Glomerular visceral epithelial cell (primary cell): ENCODE results near the gene UBE3D.
"Not testable (repeated sequence)": the region's sequence is repeated elsewhere in the genome, so short reads cannot be mapped to it uniquely, and the experiment has no call there.

ENCODE experiments used
- DNase-seq: peaks from one replicate; pipeline ENCODE4 v3.0.0-alpha.2; 2016; ENCODE audit errors: extremely low spot score

Gene UBE3D

GRCh38 chr6:82872185-82872584 lies 193.5 kb downstream of the UBE3D start:
- DNase-seq, result no peak

- no peak for DNase-seq
Observed at GRCh38 chr6:82870582-82871172, 195.0 kb downstream of the UBE3D start.

- no peak for DNase-seq
Observed at GRCh38 chr6:82869493-82869892, 196.1 kb downstream of the UBE3D start.

- no peak for DNase-seq
Observed at GRCh38 chr6:82867946-82868345, 197.7 kb downstream of the UBE3D start.

- peak; percentile 47 for DNase-seq
Observed at GRCh38 chr6:82866446-82866845, 199.2 kb downstream of the UBE3D start.

- DNase-seq, result no peak
Observed at GRCh38 chr6:82865461-82865860, 200.2 kb downstream of the UBE3D start.

GRCh38 chr6:82863781-82864180 lies 201.9 kb downstream of the UBE3D start:
- DNase-seq, result peak; percentile 22

GRCh38 chr6:82862543-82862942 lies 203.1 kb downstream of the UBE3D start:
- DNase-seq, result peak; percentile 78

- DNase-seq, result peak; percentile 65
Observed at GRCh38 chr6:82861121-82861520, 204.5 kb downstream of the UBE3D start.

GRCh38 chr6:82856077-82856476 lies 209.6 kb downstream of the UBE3D start:
- DNase-seq, result not testable (repeated sequence)

- DNase-seq, result not testable (repeated sequence)
Observed at GRCh38 chr6:82852904-82853303, 212.7 kb downstream of the UBE3D start.

GRCh38 chr6:82843291-82843885 lies 222.3 kb downstream of the UBE3D start:
- DNase-seq, result peak; percentile 54

GRCh38 chr6:82842721-82843120 lies 222.9 kb downstream of the UBE3D start:
- DNase-seq, result peak; percentile 95
